GM12874 (cell line): ENCODE results near the gene HHATL.

ENCODE experiments used
- CTCF ChIP-seq: IDR thresholded peaks from 2 replicates; pipeline ENCODE4 v1.5.1; 2011; ENCODE audit warnings: low read depth, mild to moderate bottlenecking, control low read depth, low read length, moderate library complexity; ENCODE audit not compliant: insufficient read depth

Gene HHATL

GRCh38 chr3:42699511-42699971 is 3.1 kb downstream of the HHATL start:
- TF ChIP-seq CTCF: no peak

- TF ChIP-seq CTCF: no peak
These were observed 3.7 kb downstream of the HHATL start for GRCh38 chr3:42698911-42699230.

- TF ChIP-seq CTCF: no peak
These were observed 4.2 kb downstream of the HHATL start for GRCh38 chr3:42698216-42698910.

GRCh38 chr3:42697289-42698051 is 5.1 kb downstream of the HHATL start:
- TF ChIP-seq CTCF: no peak

- TF ChIP-seq CTCF: no peak
These were observed 6.0 kb downstream of the HHATL start for GRCh38 chr3:42696356-42697288.

DNA sequence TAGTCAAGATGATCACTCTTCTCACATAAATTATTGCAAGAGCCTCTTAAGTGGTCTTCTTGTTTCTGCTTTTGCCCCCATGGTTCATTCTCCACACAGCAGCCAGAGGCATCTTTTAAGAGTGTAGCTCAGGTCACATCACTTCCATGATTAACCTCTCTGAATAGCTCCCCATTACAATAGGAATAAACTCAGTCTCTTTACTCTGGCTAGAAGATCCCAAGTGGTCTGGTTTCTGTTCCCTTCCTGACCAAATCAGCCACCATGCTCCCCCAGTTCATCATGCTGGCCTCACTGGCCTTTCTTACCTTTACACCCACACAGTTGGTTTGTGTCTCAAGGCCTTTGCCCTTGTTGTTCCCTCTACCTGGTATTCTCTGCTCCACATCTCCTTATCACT is 8.2 kb downstream of the HHATL start:
- TF ChIP-seq CTCF: no peak

DNA sequence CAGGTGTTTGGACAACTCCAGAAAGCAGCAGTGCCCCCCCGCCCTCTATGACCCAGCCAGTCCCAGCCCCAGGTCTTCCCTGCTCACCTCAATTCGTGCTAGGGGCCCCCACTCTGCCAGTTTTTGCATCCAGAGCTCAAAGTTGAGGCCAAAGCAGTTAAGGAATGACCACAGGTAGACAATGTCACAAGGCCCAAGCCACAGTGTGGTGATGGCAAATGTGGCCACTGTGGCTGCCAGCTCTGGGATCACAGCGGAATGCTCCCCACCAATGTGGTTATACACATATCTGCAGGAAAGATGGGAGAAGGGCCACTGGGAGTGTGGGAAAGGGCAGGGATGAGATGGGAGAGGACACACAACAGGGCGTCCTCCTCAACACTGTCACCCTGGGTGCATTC is 9.1 kb downstream of the HHATL start:
- TF ChIP-seq CTCF: no peak
